A204.1 (cell line): ENCODE data around the gene ADARB1.
"Not testable (repeated sequence)": the region's sequence is repeated elsewhere in the genome, so short reads cannot be mapped to it uniquely, and the experiment has no call there.

Source experiments
- FAIRE-seq: peaks from 2 replicates; lab custom pipeline; 2012; peaks lifted over from hg19 to GRCh38; lab: Jason Lieb, UNC

ADARB1 gene

GRCh38 chr21:45136500-45136899 is 62.1 kb downstream of the ADARB1 start:
- no peak for FAIRE-seq

- peak; percentile 32 for FAIRE-seq
Measured at GRCh38 chr21:45136927-45137611, 62.7 kb downstream of the ADARB1 start.

- FAIRE-seq: no peak
Measured at GRCh38 chr21:45137612-45137937, 63.2 kb downstream of the ADARB1 start.

GRCh38 chr21:45138199-45139002 is 64.0 kb downstream of the ADARB1 start:
- FAIRE-seq: no peak

GRCh38 chr21:45139003-45139360 is 64.6 kb downstream of the ADARB1 start:
- FAIRE-seq: not testable (repeated sequence)

GRCh38 chr21:45139473-45139872 is 65.1 kb downstream of the ADARB1 start:
- FAIRE-seq: no peak

DNA sequence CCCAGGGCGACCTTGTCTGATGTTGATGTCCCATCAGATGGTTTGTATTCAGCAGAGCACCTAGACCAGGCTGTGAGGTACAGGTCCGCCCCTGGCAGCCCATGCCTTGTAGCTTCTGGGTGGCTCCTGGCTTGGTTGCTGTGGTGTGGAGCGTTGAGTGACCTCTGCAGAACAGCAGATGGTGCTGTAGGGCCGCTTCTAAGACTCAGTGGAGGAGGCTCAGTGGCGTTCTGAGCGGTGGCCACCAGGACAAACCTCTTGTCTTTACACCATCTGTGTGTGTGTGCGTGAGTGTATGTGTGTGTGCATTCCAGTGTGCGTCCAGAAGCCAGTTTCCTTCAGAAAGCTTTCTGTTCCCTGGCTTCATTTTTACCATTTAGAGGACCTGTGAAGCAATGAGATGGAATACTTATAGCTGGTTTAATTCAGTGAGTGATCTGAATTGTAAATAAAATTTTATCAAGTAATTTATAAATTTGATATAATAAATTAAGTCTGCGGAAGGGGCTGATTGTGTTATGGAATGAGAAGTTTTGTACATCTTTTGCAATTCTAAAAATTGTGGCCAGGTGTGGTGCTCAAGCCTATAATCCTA is 66.1 kb downstream of the ADARB1 start:
- no peak for FAIRE-seq

DNA sequence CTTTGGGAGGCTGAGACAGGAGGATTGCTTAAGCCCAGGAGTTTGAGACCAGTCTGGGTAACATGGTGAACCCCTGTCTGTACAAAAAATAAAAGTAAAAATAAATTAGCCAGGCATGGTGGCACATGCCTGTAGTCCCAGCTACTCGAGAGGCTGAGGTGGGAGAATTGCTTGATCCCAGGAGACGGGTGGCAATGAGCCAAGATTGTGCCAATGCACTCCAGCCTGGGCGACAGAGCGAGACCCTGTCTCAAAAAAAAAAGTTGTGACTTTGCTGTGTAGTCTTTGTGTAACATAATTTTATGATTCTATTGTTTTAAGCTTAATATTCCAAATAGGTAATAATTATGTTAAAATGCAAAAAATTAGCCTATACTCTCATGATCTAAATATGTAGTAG is 66.6 kb downstream of the ADARB1 start:
- not testable (repeated sequence) for FAIRE-seq

GRCh38 chr21:45141507-45141906 is 67.1 kb downstream of the ADARB1 start:
- FAIRE-seq: no peak

GRCh38 chr21:45142469-45143308 is 68.3 kb downstream of the ADARB1 start:
- FAIRE-seq: no peak

GRCh38 chr21:45143855-45144254 is 69.5 kb downstream of the ADARB1 start:
- no peak for FAIRE-seq

- no peak for FAIRE-seq
Measured at GRCh38 chr21:45145146-45145545, 70.8 kb downstream of the ADARB1 start.

DNA sequence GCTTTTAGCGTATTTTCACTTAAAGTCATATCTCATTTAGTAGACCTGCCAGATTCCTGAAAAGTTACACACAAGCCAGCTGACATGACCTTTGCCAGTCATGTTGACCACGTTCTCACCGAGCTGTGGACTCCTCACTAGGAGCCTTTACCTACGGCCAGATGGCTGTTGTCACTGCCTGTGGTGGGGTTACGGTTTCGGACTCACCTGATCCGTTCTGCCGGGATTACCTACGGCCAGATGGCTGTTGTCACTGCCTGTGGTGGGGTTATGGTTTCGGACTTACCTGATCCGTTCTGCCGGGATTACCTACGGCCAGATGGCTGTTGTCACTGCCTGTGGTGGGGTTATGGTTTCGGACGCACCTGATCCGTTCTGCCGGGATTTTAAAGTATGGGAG is 71.5 kb downstream of the ADARB1 start:
- not testable (repeated sequence) for FAIRE-seq

DNA sequence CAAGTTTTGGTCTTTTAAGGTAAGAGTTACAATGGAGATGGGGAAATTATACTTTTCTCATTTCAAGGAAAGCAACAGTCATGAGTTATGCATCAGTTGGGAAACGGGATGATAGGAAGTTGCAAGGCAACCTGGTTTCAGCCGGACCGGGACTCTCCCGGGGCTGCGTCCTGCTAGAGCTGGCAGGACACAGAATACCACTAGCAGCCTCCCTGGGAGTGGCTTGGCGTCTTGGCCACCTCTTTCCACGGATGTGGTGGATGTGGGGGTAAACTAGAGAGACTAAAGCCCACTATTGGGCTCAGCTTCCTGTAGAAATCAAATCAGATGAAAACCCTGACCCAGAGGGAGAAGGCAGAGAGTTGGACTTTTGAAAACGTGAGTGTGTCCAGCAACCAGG is 71.9 kb downstream of the ADARB1 start:
- FAIRE-seq: no peak

- FAIRE-seq: no peak
Measured at GRCh38 chr21:45146801-45147200, 72.4 kb downstream of the ADARB1 start.

DNA sequence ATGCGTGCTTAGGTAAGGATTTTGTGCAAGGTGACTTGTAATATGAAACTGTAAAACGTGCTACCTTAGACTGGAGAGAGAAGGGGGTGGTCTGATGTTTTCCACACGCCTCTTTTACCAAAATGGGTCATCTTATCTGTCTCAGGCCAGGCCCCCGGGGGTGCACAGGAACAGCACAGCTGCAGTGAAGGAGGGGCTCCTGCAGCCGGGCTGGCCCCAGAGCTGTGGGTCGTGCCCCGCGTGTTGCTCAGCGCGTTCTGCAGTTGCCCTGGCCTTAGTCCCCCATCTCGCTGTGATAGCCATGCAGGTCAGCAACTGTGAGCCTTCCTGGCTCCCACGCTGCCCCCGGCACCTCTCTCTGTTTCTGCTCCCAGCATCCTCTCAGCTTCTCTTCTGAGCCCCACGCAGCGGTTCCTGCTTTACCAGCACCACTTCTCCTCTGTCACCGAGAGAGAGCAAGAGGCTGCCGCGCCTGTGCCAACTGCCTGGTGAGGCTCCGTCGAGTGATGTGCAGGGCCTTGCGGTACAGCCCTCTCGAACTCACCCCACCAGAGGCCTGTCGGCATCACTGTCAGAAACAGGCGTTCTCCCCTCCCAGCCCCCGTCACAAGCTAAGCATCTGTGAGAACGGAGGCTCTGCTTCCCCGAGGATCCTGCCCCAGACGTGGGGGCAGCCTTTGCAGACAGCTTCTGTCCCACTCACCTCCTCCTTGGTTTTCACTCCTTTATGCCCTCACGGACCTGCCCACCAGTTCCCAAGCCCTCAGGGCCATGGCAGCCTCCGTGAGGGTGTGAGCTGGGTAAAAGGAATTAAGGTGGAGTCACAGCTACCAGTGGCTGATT is 73.3 kb downstream of the ADARB1 start:
- no peak for FAIRE-seq

GRCh38 chr21:45148316-45148990 is 74.1 kb downstream of the ADARB1 start:
- FAIRE-seq: no peak

DNA sequence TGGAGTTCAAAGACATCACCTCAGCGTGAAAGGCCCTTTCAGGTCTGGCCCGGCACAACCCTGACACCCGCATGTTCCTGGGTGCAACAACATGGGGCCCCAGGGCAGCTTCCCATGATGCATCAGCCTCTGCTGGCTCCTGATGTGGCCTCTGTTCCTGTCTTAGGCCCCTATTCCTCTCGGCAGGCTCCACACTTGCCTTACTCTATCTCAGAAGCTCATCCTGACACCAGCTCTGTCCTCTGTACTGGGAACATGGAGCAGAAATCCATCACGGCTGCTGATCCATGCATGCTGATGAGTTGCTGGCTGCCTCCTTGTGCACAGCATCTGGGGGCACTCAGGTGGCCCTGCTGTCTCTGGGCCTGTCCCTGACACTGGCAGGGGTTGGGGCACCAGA is 74.6 kb downstream of the ADARB1 start:
- no peak for FAIRE-seq

- FAIRE-seq: no peak
Measured at GRCh38 chr21:45150638-45151131, 76.3 kb downstream of the ADARB1 start.

- FAIRE-seq: no peak
Measured at GRCh38 chr21:45151445-45152160, 77.2 kb downstream of the ADARB1 start.
